HCT116 (cell line): ENCODE data around the gene ERBB2. TPM values are rescaled to one million over a fixed set of nuclear protein-coding genes. Genes with fewer than 3 reads are reported as not detected.

Experiments
- ATAC-seq: fragments of 200-7000 bp; cut with Tn5 transposase; 2 replicates; pipeline ENCODE4 v1.9.1; 2020; ENCODE audit warnings: mild to moderate bottlenecking, moderate library complexity
- BruUV-seq: library from RNA; stranded (reverse); fragments of 400-500 nt; replicated peaks from 2 replicates; lab custom pipeline; 2021; lab: Mats Ljungman, UMichigan
- CTCF ChIA-PET: fragments of 300-600 bp; sonication (Branson Sonifier 250); formaldehyde crosslinking; loops from one replicate; lab custom pipeline; 2021; ENCODE audit warnings: antibody characterized with exemption; lab: Charles Lee
- POLR2A ChIA-PET: fragments of 300-600, 350-600 bp; sonication (Branson Sonifier 250); formaldehyde crosslinking; loops from one replicate; lab custom pipeline; 2021; ENCODE audit warnings: antibody characterized with exemption; lab: Charles Lee
- RAD21 ChIA-PET, 2 experiments: fragments of 300-600 bp; sonication (Branson Sonifier 250); formaldehyde crosslinking; loops; one replicate each; lab custom pipeline; 2023; ENCODE audit warnings: low total read pairs in 2 of 2; ENCODE audit not compliant: uncharacterized antibody in 2 of 2, unreplicated experiment in 2 of 2, low non-redundant PET in 1 of 2; lab: Charles Lee
- DNase-seq: peaks from one replicate; pipeline ENCODE4 v3.0.0-alpha.2; 2010; ENCODE audit warnings: low read depth, low spot score
- H2AFZ ChIP-seq: fragments of 200-600 bp; shearing (Covaris generic), sonication (generic); 2 replicates; pipeline ENCODE4 v1.6.1; 2017; ENCODE audit warnings: low read depth, mixed run types, mixed read lengths, antibody characterized with exemption, low read length; ENCODE audit not compliant: poor library complexity, severe bottlenecking
- H3K27ac ChIP-seq: 2 replicates; pipeline ENCODE4 v1.5.1; 2012; ENCODE audit warnings: low read depth, low read length
- H3K27me3 ChIP-seq: fragments of 200-600 bp; sonication (generic); 2 replicates; pipeline ENCODE4 v1.6.1; 2016; ENCODE audit warnings: mixed run types, low read length, mixed read lengths; ENCODE audit not compliant: insufficient read depth
- H3K36me3 ChIP-seq, 2 experiments: fragments of 200-500 bp in 1 of 2; fragments of 200-600 bp in 1 of 2; sonication (Bioruptor generic) in 1 of 2; sonication (generic) in 1 of 2; 2 replicates each; pipeline versions ENCODE4 v1.5.1 to v1.6.1; 2014 to 2016; ENCODE audit warnings: low read length in 2 of 2, inconsistent platforms in 1 of 2, mixed read lengths in 1 of 2, mixed run types in 1 of 2; ENCODE audit not compliant: insufficient read depth in 2 of 2, control insufficient read depth in 1 of 2
- H3K4me1 ChIP-seq, 2 experiments: fragments of 200-600 bp in 1 of 2; sonication (generic) in 1 of 2; 2 replicates each; pipeline versions ENCODE4 v1.5.1 to v1.6.1; 2012 to 2017; ENCODE audit warnings: low read length in 2 of 2, inconsistent platforms in 1 of 2, mild to moderate bottlenecking in 1 of 2, mixed read lengths in 1 of 2, mixed run types in 1 of 2, moderate library complexity in 1 of 2; ENCODE audit not compliant: insufficient read depth in 2 of 2, control insufficient read depth in 1 of 2
- H3K4me2 ChIP-seq: fragments of 200-600 bp; sonication (generic); 2 replicates; pipeline ENCODE4 v1.6.1; 2017; ENCODE audit warnings: mixed run types, low read length, mixed read lengths
- H3K4me3 ChIP-seq, 2 experiments: fragments of 200-600 bp in 1 of 2; sonication (generic) in 1 of 2; replicated peaks in 1 of 2; 2 replicates each; pipeline ENCODE4 v1.5.1; 2011 to 2016; ENCODE audit warnings: low read length in 2 of 2, control low read depth in 1 of 2, low read depth in 1 of 2, mild to moderate bottlenecking in 1 of 2, mixed read lengths in 1 of 2, mixed run types in 1 of 2
- H3K79me2 ChIP-seq: fragments of 200-600 bp; sonication (generic); 2 replicates; pipeline ENCODE4 v1.6.1; 2017; ENCODE audit warnings: mild to moderate bottlenecking, mixed run types, low read length, moderate library complexity, mixed read lengths; ENCODE audit not compliant: insufficient read depth
- H3K9ac ChIP-seq: fragments of 200-600 bp; sonication (generic); 2 replicates; pipeline ENCODE4 v1.6.1; 2016; ENCODE audit warnings: low read length, mixed read lengths
- H3K9me2 ChIP-seq: fragments of 200-600 bp; sonication (generic), shearing (Covaris generic); 2 replicates; pipeline ENCODE4 v1.6.1; 2017; ENCODE audit warnings: mixed run types, mild to moderate bottlenecking, moderate library complexity; ENCODE audit not compliant: insufficient read depth
- H3K9me3 ChIP-seq, 2 experiments: fragments of 200-500 bp in 1 of 2; fragments of 200-600 bp in 1 of 2; sonication (Bioruptor generic) in 1 of 2; sonication (generic) in 1 of 2; 2 replicates each; pipeline ENCODE4 v1.6.1; 2014 to 2017; ENCODE audit warnings: low read length in 2 of 2, mixed read lengths in 2 of 2, inconsistent platforms in 1 of 2, low read depth in 1 of 2, mild to moderate bottlenecking in 1 of 2, mixed run types in 1 of 2, moderate library complexity in 1 of 2; ENCODE audit not compliant: control insufficient read depth in 1 of 2, insufficient read depth in 1 of 2
- H4K20me1 ChIP-seq: fragments of 200-600 bp; sonication (generic), shearing (Covaris generic); 2 replicates; pipeline ENCODE4 v1.6.1; 2017; ENCODE audit warnings: mixed run types, mild to moderate bottlenecking, moderate library complexity; ENCODE audit not compliant: insufficient read depth
- CEBPB ChIP-seq: IDR thresholded peaks from 2 replicates; pipeline ENCODE4 v1.6.1; 2012; ENCODE audit warnings: low read depth
- MAX ChIP-seq: IDR thresholded peaks from 2 replicates; pipeline ENCODE4 v1.6.1; 2012
- POLR2AphosphoS5 ChIP-seq: IDR thresholded peaks from 2 replicates; pipeline ENCODE4 v1.6.1; 2011; ENCODE audit warnings: mild to moderate bottlenecking, low read depth, low read length, moderate library complexity
- RAD21 ChIP-seq: IDR thresholded peaks from 2 replicates; pipeline ENCODE4 v1.6.1; 2012; ENCODE audit warnings: low read depth, mild to moderate bottlenecking
- REST ChIP-seq: IDR thresholded peaks from 2 replicates; pipeline ENCODE4 v1.6.1; 2012; ENCODE audit warnings: low read depth
- intact Hi-C: fragments of 100-400 bp; cut with micrococcal nuclease; formaldehyde crosslinking; loops from 2 replicates; pipeline ENCODE4 v1.10.0; 2022
- total RNA-seq: library from RNA; stranded (reverse); gene quantifications from one replicate; pipeline ENCODE4 v1.2.1, GENCODE V29; 2021; ENCODE audit not compliant: unreplicated experiment

The ERBB2 gene
- total RNA-seq, 1 experiment from 2014 or later = 75.8 TPM

- H4K20me1 ChIP-seq = no peaks in the 10 kb centered on the region
- peaks cover 11 to 17% of the 10 kb centered on the region in 2 experiments; a peak in 3 of 4 replicates for H3K4me1 ChIP-seq
- no peaks in the 10 kb centered on the region for H3K27me3 ChIP-seq
- H2AFZ ChIP-seq = no peak overlapping the region
- ATAC-seq = no peak
- CTCF ChIA-PET = interaction anchor here (0.8 to 3.9 kb wide), 7 partner anchors 9 to 49 kb away, joined by 3 to 51 read pairs (median 5); partner anchors contain the start of gene PGAP3
- no TSS peak for BruUV-seq
- POLR2A ChIA-PET = interaction anchor here (0.7 kb wide), 1 partner anchor 60 kb away, joined by 3 read pairs; no protein-coding TSS in a partner anchor
- intact Hi-C loops = loop anchor here (5.0 kb wide), 2 partner anchors 82 to 123 kb away; no protein-coding TSS in a partner anchor
- no peak for TF ChIP-seq REST
- no peak for TF ChIP-seq POLR2AphosphoS5
- no peak for TF ChIP-seq CEBPB
- no peak for TF ChIP-seq MAX
- TF ChIP-seq RAD21 = no peak
- TF ChIP-seq, all 23 proteins: peak for 0
- H3K4me3 ChIP-seq = no peak overlapping the region
- H3K9ac ChIP-seq = no peak overlapping the region
- H3K9me2 ChIP-seq = no peaks in the 10 kb centered on the region
- H3K36me3 ChIP-seq = no peaks in the 10 kb centered on the region
- H3K4me2 ChIP-seq = no peak overlapping the region
- no peak overlapping the region; the same call in 1 of the 2 replicates for H3K27ac ChIP-seq
- no peaks in the 10 kb centered on the region for H3K9me3 ChIP-seq
- no peaks in the 10 kb centered on the region for H3K79me2 ChIP-seq
- no peak for DNase-seq
- RAD21 ChIA-PET = interaction anchor here in 1 of 2 experiments (3.6 kb wide), 1 partner anchor 48 kb away, joined by 15 read pairs; no protein-coding TSS in a partner anchor
Measured at GRCh38 chr17:39669897-39670735, 29.7 kb upstream of the ERBB2 start.
